ENCODE results near the gene MAPKAPK2. TPM values are rescaled to one million over a fixed set of nuclear protein-coding genes. Genes with fewer than 3 reads are reported as not detected.

The MAPKAPK2 gene
- total and polyA plus RNA-seq, 2 of the 13 experiments (the other 11 are each of a cell fraction or from before 2014, with no cell fraction given) = 16.6 to 34.0 TPM

DNA sequence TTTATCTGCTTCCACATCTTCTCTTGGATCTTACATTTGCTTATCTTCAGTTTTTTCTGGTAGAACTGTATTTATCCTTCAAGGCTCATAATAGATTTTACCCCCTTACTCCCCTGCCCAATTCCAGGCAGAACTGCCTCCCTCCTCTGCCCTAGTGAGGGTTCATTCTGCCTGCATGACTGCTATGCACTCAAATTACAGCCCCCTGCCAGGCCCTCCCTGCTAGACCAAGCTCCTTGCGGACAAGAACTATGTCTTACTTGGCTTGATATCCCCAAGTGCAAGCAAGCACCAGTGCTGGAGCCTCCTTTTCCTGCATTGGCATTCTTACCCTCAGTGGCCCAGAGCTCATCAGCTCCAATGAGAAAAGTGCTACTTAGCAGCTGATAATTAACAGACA lies 18.1 kb downstream of the MAPKAPK2 start:
- H3K9me3 ChIP-seq (ENCODE audit: low read length) = no peaks in the 10 kb centered on the region
- BruUV-seq (replicated peaks) = no TSS peak
- WGBS (ENCODE audit: low lambda C conversion rate) = 100% methylated on average over 1 of the region's 1 CpG
- no peak for ATAC-seq
- POLR2A ChIA-PET = no interaction called here
- H2AFZ ChIP-seq (ENCODE audit: low read length) = no peak overlapping the region
- TF ChIP-seq FOXO1 (CRISPR knock-in tag; IDR thresholded peaks at IDR 0.05) (no peak), ZEB1 (IDR thresholded peaks at IDR 0.05; ENCODE audit: insufficient replicate concordance, low read depth) (no peak), ZNF605 (CRISPR knock-in tag; IDR thresholded peaks at IDR 0.05) (no peak), ZNF17 (CRISPR knock-in tag; IDR thresholded peaks at IDR 0.05) (no peak), MNT (IDR thresholded peaks at IDR 0.05) (no peak), FOXP4 (CRISPR knock-in tag; IDR thresholded peaks at IDR 0.05) (no peak), MED8 (CRISPR knock-in tag; IDR thresholded peaks at IDR 0.05; ENCODE audit: insufficient replicate concordance) (no peak), AKAP8 (CRISPR knock-in tag; IDR thresholded peaks at IDR 0.05) (no peak), FOXO4 (CRISPR knock-in tag; conservative IDR thresholded peaks at IDR 0.05) (no peak), NCOA1 (CRISPR knock-in tag; IDR thresholded peaks at IDR 0.05) (no peak), ZFY (CRISPR knock-in tag; IDR thresholded peaks at IDR 0.05) (no peak)
- TF ChIP-seq, protein P1, sequence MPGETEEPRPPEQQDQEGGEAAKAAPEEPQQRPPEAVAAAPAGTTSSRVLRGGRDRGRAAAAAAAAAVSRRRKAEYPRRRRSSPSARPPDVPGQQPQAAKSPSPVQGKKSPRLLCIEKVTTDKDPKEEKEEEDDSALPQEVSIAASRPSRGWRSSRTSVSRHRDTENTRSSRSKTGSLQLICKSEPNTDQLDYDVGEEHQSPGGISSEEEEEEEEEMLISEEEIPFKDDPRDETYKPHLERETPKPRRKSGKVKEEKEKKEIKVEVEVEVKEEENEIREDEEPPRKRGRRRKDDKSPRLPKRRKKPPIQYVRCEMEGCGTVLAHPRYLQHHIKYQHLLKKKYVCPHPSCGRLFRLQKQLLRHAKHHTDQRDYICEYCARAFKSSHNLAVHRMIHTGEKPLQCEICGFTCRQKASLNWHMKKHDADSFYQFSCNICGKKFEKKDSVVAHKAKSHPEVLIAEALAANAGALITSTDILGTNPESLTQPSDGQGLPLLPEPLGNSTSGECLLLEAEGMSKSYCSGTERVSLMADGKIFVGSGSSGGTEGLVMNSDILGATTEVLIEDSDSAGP (CRISPR knock-in tag; IDR thresholded peaks at IDR 0.05; ENCODE audit: borderline replicate concordance) = no peak
- no peak for FAIRE-seq
- H4K20me1 ChIP-seq (ENCODE audit: insufficient read depth, low read length) = peaks cover 5% of the 10 kb centered on the region; the same call in 1 of the 2 replicates
- in situ Hi-C loops (cut with HindIII; ENCODE audit: extremely low pct_ligation_motif_present, low pct_unique_long_range_greater_than_20kb) (no loop called here), intact Hi-C loops (cut with micrococcal nuclease; ENCODE audit: unreplicated experiment) (no loop called here)
- H3K27me3 ChIP-seq (ENCODE audit: control insufficient read depth in 1 of 2, insufficient read depth in 2 of 2, low read length in 2 of 2) = no peaks in the 10 kb centered on the region
- H3K79me2 ChIP-seq (ENCODE audit: insufficient read depth, low read length) = peaks cover 47% of the 10 kb centered on the region
- DNase-seq (ENCODE audit: low spot score) = no peak
- CTCF ChIA-PET (ENCODE audit: low intra/inter-chr PET ratio, low total read pairs) = no interaction called here
- no peak overlapping the region for H3K4me3 ChIP-seq (replicated peaks in 1 of 3; ENCODE audit: insufficient read depth in 1 of 3, low read depth in 2 of 3, low read length in 3 of 3)
- no peak overlapping the region for H3K4me2 ChIP-seq (ENCODE audit: low read depth, low read length)
- peaks cover 0 to 2% of the 10 kb centered on the region in 2 experiments; a peak in 3 of 5 replicates for H3K36me3 ChIP-seq (replicated peaks in 1 of 2; ENCODE audit: control insufficient read depth in 1 of 2, insufficient read depth in 2 of 2, low read length in 2 of 2)
- peaks cover 44% of the 10 kb centered on the region for H3K4me1 ChIP-seq (ENCODE audit: insufficient read depth, low read length)
- H3K27ac ChIP-seq (ENCODE audit: extremely low read length, insufficient read depth, low read length) = no peak overlapping the region
- H3K9ac ChIP-seq (ENCODE audit: insufficient read depth, low read depth, low read length) = no peak overlapping the region
